Astrocyte (in vitro differentiated cells and primary cell): Measurements from ENCODE around the gene SPON2.

ENCODE experiments used
- CTCF ChIP-seq: IDR thresholded peaks from 2 replicates; pipeline ENCODE4 v1.5.1; 2011; ENCODE audit warnings: low read depth, mild to moderate bottlenecking, inconsistent platforms, low read length, moderate library complexity; ENCODE audit not compliant: insufficient read depth
- EZH2 ChIP-seq: IDR thresholded peaks from 2 replicates; pipeline ENCODE4 v1.6.1; 2012; ENCODE audit warnings: mild to moderate bottlenecking, low read length, inconsistent platforms; ENCODE audit not compliant: insufficient read depth

- TF ChIP-seq EZH2 (no peak), CTCF (no peak)
Observed at GRCh38 chr4:1216869-1217294, 44.5 kb upstream of the SPON2 start.
